ENCODE results near the gene POLR1E.

Gene POLR1E

DNA sequence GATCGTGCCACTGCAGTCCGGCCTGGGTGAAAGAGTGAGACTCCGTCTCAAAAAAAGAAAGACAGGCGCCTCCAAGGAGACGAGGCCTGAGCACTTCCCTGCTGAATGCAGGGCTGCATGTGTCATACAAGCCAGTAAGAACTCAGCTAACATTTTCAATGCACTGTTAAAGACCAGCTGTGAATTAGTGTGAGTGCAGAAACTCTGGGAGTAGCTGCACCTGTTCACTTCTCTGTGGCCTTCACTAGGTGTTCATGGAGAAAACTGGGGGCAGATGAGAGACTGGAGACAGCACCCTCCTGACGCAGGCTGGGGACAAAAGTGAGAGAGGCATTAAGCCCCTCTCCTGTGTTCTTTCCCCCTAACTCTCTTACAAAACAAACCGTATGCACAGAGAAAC is 48.7 kb downstream of the POLR1E start:
- no peak for ATAC-seq (ENCODE audit: insufficient read depth, low read depth)

DNA sequence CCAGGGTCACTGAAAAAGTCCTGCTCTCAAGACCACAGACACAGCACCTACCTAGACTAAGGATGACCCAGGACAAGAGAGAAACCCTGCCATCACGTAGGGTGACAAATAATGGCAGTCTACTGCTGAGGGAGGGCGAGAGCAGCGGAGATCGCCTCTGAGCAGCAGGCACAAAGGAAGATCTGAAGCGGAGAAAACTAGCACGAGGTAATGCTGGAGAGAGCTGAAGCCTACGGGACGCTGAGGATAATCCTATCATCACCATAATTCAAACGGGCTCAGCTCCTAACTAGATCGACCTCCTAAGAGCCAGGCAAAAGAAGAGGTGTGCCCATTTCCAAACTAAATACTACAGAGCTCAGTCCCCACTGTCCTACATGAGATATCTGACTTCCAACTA is 49.2 kb downstream of the POLR1E start:
- no peak for ATAC-seq (ENCODE audit: insufficient read depth, low read depth)
- Histone ChIP-seq H3K79me2 (ENCODE audit: insufficient read depth, low read length) (no peaks in the 10 kb centered on the region), H2AFZ (ENCODE audit: low read depth, low read length) (no peak overlapping the region), H3K4me1 (ENCODE audit: insufficient read depth, low read length) (no peaks in the 10 kb centered on the region), H3K4me2 (ENCODE audit: insufficient read depth, low read length) (no peak overlapping the region), H3K4me3 (ENCODE audit: low read depth in 1 of 2, low read length in 2 of 2) (no peak overlapping the region), H4K20me1 (ENCODE audit: insufficient read depth, low read length) (no peaks in the 10 kb centered on the region), H3K36me3 (ENCODE audit: insufficient read depth, low read length) (peaks cover 14% of the 10 kb centered on the region; the same call in 1 of the 2 replicates), H3K27ac (ENCODE audit: low read length) (no peak overlapping the region), H3K27me3 (ENCODE audit: insufficient read depth, low read length, poor library complexity) (no peaks in the 10 kb centered on the region), H3K9ac (ENCODE audit: low read depth, low read length) (no peak overlapping the region), H3K9me3 (ENCODE audit: insufficient read depth, low read length, severe bottlenecking) (no peaks in the 10 kb centered on the region)
- DNase-seq, result no peak
- no peak for TF ChIP-seq EZH2 (IDR thresholded peaks at IDR 0.05; ENCODE audit: borderline replicate concordance, low read depth, low read length, severe bottlenecking)
- TF ChIP-seq, protein P1, sequence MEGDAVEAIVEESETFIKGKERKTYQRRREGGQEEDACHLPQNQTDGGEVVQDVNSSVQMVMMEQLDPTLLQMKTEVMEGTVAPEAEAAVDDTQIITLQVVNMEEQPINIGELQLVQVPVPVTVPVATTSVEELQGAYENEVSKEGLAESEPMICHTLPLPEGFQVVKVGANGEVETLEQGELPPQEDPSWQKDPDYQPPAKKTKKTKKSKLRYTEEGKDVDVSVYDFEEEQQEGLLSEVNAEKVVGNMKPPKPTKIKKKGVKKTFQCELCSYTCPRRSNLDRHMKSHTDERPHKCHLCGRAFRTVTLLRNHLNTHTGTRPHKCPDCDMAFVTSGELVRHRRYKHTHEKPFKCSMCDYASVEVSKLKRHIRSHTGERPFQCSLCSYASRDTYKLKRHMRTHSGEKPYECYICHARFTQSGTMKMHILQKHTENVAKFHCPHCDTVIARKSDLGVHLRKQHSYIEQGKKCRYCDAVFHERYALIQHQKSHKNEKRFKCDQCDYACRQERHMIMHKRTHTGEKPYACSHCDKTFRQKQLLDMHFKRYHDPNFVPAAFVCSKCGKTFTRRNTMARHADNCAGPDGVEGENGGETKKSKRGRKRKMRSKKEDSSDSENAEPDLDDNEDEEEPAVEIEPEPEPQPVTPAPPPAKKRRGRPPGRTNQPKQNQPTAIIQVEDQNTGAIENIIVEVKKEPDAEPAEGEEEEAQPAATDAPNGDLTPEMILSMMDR (IDR thresholded peaks at IDR 0.05; ENCODE audit: borderline replicate concordance, extremely low read depth, low read length, poor library complexity, severe bottlenecking), result no peak

More for the DNA sequence above, 48.7 kb downstream of the POLR1E start:
- Histone ChIP-seq H3K27ac (ENCODE audit: low read length) (no peak overlapping the region), H3K9ac (ENCODE audit: low read depth, low read length) (no peak overlapping the region), H2AFZ (ENCODE audit: low read depth, low read length) (no peak overlapping the region), H3K4me2 (ENCODE audit: insufficient read depth, low read length) (no peak overlapping the region), H3K79me2 (ENCODE audit: insufficient read depth, low read length) (no peaks in the 10 kb centered on the region), H4K20me1 (ENCODE audit: insufficient read depth, low read length) (no peaks in the 10 kb centered on the region), H3K36me3 (ENCODE audit: insufficient read depth, low read length) (peaks cover 14% of the 10 kb centered on the region; the same call in 1 of the 2 replicates), H3K27me3 (ENCODE audit: insufficient read depth, low read length, poor library complexity) (no peaks in the 10 kb centered on the region), H3K4me1 (ENCODE audit: insufficient read depth, low read length) (no peaks in the 10 kb centered on the region), H3K4me3 (ENCODE audit: low read depth in 1 of 2, low read length in 2 of 2) (no peak overlapping the region), H3K9me3 (ENCODE audit: insufficient read depth, low read length, severe bottlenecking) (no peaks in the 10 kb centered on the region)
- no peak for TF ChIP-seq EZH2 (IDR thresholded peaks at IDR 0.05; ENCODE audit: borderline replicate concordance, low read depth, low read length, severe bottlenecking)
- TF ChIP-seq, protein P1 (IDR thresholded peaks at IDR 0.05; ENCODE audit: borderline replicate concordance, extremely low read depth, low read length, poor library complexity, severe bottlenecking), result no peak
- no peak for DNase-seq

DNA sequence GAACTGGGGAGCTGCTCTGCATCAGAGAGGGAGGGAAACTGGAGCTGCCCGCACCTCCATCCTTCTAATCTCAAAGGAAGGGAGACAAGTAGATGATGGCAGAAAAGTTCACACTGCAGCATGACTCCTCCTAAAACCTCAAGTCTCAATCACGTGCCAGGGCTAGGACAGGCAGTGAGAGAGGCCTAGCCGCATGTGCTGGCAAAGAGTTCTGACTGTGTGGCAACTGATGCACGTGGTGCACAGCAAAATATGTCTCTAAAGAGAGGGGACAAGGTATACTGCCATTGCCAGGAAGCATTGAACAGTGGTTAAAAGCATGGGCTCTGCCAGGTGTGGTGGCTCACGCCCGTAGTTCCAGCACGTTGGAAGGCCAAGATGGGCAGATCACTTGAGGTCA is 52.4 kb downstream of the POLR1E start:
- Histone ChIP-seq H3K9me3 (ENCODE audit: insufficient read depth, low read length, severe bottlenecking) (no peaks in the 10 kb centered on the region), H2AFZ (ENCODE audit: low read depth, low read length) (no peak overlapping the region), H3K79me2 (ENCODE audit: insufficient read depth, low read length) (no peaks in the 10 kb centered on the region), H3K36me3 (ENCODE audit: insufficient read depth, low read length) (peaks cover 14% of the 10 kb centered on the region; the same call in 1 of the 2 replicates), H3K27me3 (ENCODE audit: insufficient read depth, low read length, poor library complexity) (no peaks in the 10 kb centered on the region), H3K9ac (ENCODE audit: low read depth, low read length) (no peak overlapping the region), H4K20me1 (ENCODE audit: insufficient read depth, low read length) (no peaks in the 10 kb centered on the region), H3K4me1 (ENCODE audit: insufficient read depth, low read length) (no peaks in the 10 kb centered on the region), H3K4me2 (ENCODE audit: insufficient read depth, low read length) (no peak overlapping the region), H3K27ac (ENCODE audit: low read length) (no peak overlapping the region), H3K4me3 (ENCODE audit: low read depth in 1 of 2, low read length in 2 of 2) (no peak overlapping the region)
- TF ChIP-seq, protein P1 (IDR thresholded peaks at IDR 0.05; ENCODE audit: borderline replicate concordance, extremely low read depth, low read length, poor library complexity, severe bottlenecking), result no peak
- TF ChIP-seq EZH2 (IDR thresholded peaks at IDR 0.05; ENCODE audit: borderline replicate concordance, low read depth, low read length, severe bottlenecking), result no peak
- no peak for DNase-seq
- no peak for ATAC-seq (ENCODE audit: insufficient read depth, low read depth)

DNA sequence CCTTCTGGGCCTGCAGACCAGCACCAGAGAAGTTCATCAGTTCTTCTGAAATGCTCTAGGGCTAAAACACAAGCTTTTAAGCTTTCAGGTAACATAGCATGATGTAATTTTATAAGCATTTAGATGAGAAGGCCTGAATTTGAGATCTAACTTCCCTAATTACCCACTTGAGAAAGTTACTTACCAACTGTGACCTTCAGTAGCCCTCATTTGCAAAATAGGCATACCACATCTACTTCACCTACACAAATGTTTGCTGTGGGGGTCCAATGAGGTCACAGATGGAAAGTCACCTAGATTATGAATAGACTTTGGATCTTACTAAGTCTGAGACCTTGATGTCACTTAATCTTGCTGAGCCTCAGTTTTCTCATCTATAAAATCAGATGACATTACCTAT is 53.9 kb downstream of the POLR1E start:
- TF ChIP-seq, protein P1 (IDR thresholded peaks at IDR 0.05; ENCODE audit: borderline replicate concordance, extremely low read depth, low read length, poor library complexity, severe bottlenecking), result no peak
- no peak for TF ChIP-seq EZH2 (IDR thresholded peaks at IDR 0.05; ENCODE audit: borderline replicate concordance, low read depth, low read length, severe bottlenecking)
- no peak overlapping the region for H3K9ac ChIP-seq (ENCODE audit: low read depth, low read length)
- no peaks in the 10 kb centered on the region for H3K4me1 ChIP-seq (ENCODE audit: insufficient read depth, low read length)
- H3K36me3 ChIP-seq (ENCODE audit: insufficient read depth, low read length), result peaks cover 14% of the 10 kb centered on the region; the same call in 1 of the 2 replicates
- ATAC-seq (ENCODE audit: insufficient read depth, low read depth) (no peak), DNase-seq (no peak)
- no peak overlapping the region for H3K4me3 ChIP-seq (ENCODE audit: low read depth in 1 of 2, low read length in 2 of 2)
- no peaks in the 10 kb centered on the region for H4K20me1 ChIP-seq (ENCODE audit: insufficient read depth, low read length)
- H2AFZ ChIP-seq (ENCODE audit: low read depth, low read length), result no peak overlapping the region
- no peaks in the 10 kb centered on the region for H3K27me3 ChIP-seq (ENCODE audit: insufficient read depth, low read length, poor library complexity)
- no peaks in the 10 kb centered on the region for H3K79me2 ChIP-seq (ENCODE audit: insufficient read depth, low read length)
- no peaks in the 10 kb centered on the region for H3K9me3 ChIP-seq (ENCODE audit: insufficient read depth, low read length, severe bottlenecking)
- H3K4me2 ChIP-seq (ENCODE audit: insufficient read depth, low read length), result no peak overlapping the region
- H3K27ac ChIP-seq (ENCODE audit: low read length), result no peak overlapping the region

Data from DND-41 (cell line).